Dermis blood vessel endothelial cell (primary cell): ENCODE results near the gene ZNHIT3. TPM values are rescaled to one million over a fixed set of nuclear protein-coding genes. Genes with fewer than 3 reads are reported as not detected.
A peak's percentile ranks its signal among the peaks of the same experiment; 100 is the strongest.
"Not testable (repeated sequence)": the region's sequence is repeated elsewhere in the genome, so short reads cannot be mapped to it uniquely, and the experiment has no call there.

ENCODE experiments used
- DNase-seq: peaks from one replicate; pipeline ENCODE4 v3.0.0; 2010
- total RNA-seq: library from RNA; depleted of rRNA; stranded (reverse); fragments of >200 nt; gene quantifications from 2 replicates; pipeline ENCODE4 v1.2.3, GENCODE V29; 2014

The ZNHIT3 gene
- 20.8 and 32.5 TPM in 2 replicates for total RNA-seq

DNA sequence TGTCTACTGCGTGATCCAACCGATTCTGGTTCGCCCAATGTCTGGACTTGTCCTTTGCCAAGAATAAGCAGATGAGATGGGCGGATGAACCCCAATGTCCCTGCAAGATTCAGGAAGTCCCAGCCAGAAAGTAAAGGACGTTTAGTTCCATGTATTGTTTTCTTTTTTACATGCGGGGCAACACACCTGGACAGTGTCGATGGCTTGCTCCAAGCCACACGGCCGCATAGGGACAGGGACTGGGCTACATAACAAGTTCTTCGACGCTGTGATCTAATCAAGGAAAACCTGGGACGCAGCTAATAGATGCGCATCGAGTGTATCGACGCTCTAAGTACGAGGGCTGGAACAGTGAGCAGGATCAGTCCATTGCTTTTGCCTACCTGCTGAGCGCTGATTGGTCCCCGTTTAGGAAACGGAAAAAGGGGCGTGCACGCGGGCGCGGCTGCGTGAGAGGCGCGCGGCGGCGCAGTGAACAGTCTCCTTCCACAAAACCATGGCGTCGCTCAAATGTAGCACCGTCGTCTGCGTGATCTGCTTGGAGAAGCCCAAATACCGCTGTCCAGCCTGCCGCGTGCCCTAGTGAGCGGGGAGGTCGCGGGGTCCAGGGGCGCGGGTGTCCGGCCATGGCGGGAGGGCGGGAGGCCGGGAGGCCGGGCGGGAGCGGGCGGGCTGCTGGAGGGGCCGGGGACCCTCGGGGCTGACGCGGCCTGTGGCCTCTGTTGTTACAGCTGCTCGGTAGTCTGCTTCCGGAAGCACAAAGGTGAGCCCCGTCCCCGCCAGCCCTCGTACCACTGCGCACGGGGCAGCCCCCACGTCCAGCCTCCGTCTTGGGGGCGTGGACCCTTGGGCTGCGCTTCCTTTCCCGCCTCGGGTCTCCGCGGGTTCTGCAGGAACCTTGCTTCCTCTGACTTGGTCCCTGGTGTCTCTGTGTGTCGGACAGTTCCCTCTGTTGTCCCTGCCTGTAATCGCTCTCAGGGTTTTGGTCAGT, at the start of gene ZNHIT3:
TSS of gene ZNHIT3 (plus strand) at position 478 of the 991 bp plus-strand sequence. CDS start at position 497, 19 bp downstream.
- peak; percentile 96 for DNase-seq

GRCh38 chr17:36441792-36442191, 44.7 kb upstream of the ZNHIT3 start:
- not testable (repeated sequence) for DNase-seq

GRCh38 chr17:36443777-36444176, 42.7 kb upstream of the ZNHIT3 start:
- DNase-seq = no peak

- not testable (repeated sequence) for DNase-seq
Measured at GRCh38 chr17:36449997-36450396, 36.5 kb upstream of the ZNHIT3 start.

DNA sequence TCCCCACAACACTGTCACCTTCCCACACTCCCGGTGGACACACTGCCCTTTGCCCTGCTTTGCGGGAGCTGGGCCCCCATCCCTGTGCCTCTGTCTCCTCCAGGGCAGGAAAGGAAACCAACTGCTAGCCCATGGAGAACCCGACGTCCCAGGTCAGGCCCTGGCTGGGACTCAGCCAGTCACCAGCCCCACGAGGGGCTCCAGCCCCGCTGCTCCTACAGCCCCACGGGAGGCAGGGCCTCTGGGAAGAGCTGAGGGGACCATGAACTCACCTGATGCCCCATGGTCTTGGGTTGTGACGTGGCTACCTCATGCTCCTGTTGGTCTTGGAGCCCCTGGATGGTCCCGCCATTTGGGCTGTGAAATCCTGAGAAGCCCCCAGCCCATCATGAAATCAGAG, 33.6 kb upstream of the ZNHIT3 start:
- not testable (repeated sequence) for DNase-seq

- not testable (repeated sequence) for DNase-seq
Measured at GRCh38 chr17:36457701-36458100, 28.8 kb upstream of the ZNHIT3 start.

GRCh38 chr17:36459045-36459444, 27.4 kb upstream of the ZNHIT3 start:
- DNase-seq = no peak

DNA sequence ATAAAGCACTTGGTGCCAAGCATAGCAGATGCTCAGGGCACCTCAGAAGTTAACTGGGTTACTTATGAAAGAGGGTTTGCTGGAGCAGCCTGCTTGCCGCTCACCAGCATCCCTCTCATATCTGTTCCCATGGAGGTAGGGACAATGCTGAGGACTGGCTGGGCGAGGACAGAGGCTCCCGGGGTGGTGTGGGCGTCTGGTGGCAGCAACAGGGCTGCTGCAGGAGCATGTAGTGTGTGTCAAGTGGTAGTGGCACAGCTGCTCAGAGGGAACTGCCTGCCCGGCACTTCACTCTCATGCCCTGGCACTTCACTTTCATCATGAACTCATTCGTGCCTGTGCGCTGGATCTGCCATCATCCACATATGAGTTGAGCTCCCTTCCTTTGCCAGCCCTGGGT, 26.9 kb upstream of the ZNHIT3 start:
- no peak for DNase-seq

DNA sequence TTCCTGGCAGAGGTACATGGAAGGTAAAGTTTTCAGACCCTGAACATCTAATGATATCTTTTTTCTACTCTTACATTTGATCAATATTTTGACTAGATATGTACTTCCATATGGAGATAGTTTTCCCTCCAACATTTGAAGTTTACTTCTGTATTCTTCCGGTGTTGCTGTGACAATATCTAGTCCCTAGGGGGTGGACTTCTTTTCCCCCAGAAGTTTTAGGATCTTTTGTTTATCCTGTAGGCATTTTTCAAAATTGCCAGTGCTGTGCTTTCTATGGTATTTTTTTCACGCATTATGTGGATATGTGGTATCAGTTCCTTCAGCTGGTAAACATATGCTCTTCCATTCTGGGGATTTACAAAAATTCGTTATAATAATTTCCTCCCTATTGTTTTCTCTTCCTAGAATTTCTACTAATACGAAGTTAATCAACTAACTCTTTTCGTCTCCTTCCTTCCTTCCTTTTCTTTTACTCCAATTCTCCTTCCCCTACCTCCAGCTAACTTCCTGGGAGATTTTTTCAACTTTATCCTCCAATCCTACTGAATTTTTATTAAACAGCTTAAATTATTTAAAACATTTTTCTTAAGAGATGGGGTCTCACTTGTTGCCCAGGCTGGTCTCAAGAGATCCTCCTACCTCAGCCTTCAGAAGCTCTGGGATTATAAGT, 26.1 kb upstream of the ZNHIT3 start:
- DNase-seq = no peak

- no peak for DNase-seq
Measured at GRCh38 chr17:36461330-36462110, 25.0 kb upstream of the ZNHIT3 start.

DNA sequence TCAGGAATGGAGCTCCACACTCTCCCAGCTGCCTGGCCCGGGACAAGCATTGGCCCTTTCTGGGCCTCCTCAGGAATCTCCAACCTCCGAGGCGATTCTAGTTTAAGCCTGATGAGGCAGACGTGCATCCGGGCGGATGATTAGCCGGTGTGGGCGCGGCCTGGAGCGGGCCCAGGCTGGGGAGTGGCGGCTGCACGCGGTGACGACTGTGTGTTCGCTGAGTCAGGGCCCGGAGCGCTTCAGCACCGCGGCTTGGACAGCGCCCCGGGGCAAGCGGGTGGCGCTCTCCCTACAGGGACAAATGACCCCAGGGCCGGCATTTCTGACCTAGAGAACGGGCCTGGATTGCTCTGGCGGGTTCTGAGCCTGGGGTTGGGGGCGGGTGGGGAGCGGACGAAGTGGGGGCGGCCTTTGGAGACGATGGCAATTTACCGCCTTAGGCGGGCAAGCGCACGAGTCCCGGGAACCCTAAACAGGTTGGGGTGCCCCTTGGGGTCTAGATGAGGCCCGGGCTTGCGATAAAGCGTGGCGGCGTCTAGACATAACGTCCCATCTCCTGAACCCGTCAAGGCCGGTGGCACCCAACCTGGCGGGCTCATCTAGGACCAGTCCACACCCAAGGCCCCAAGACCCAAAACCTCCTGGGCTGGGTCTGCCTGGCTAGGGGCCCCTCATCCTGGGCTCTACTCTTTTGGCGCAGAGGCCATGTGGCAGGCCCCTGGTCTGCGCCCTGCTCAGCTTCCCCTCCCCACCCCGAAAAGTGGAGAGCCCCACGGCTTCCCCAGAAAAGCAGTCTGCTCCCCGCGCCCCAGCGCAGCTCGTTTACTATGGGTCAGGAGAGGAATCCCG, 22.3 kb upstream of the ZNHIT3 start:
- DNase-seq = peak; percentile 67

- no peak for DNase-seq
Measured at GRCh38 chr17:36464765-36465088, 21.8 kb upstream of the ZNHIT3 start.

DNA sequence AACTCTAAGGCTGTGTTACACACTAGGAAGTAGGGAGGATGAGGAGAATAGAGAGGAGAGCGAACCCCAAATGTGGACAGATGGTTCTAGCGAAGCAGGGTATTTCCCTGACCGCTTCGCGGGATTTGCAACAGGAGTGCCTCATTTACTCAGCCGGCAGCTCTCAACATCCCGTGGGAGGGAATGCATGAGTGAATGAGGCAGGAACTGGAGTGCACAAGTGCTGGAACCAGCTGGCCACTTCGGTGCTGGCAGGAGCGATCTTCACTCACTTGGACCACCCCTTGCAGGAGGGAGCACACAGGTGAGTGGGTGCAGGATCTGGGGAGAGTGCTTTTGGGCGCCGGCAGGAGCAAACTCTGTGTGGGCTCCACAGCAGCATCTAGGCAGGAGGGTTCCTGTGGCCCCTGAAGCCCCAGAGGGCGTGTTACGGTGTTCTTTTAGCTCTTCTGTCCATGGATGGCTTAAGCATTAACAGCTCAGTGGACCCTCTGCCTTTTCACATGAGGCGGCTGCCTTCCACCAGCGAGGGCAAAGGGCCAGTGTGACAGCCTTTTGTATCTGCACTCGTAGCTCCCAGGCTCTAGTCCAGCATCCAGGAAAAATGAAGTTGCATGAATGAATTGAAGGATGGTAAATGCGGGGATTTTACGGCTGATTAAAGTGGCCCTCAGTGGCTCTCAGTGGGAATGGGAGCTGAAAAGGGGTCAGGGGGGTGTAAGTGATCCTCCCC, 17.4 kb upstream of the ZNHIT3 start:
- DNase-seq = no peak

- no peak for DNase-seq
Measured at GRCh38 chr17:36469733-36470132, 16.7 kb upstream of the ZNHIT3 start.

GRCh38 chr17:36470499-36470898, 16.0 kb upstream of the ZNHIT3 start:
- no peak for DNase-seq

- DNase-seq = no peak
Measured at GRCh38 chr17:36474571-36474970, 11.9 kb upstream of the ZNHIT3 start.

GRCh38 chr17:36475346-36475970, 11.0 kb upstream of the ZNHIT3 start:
- DNase-seq = no peak

GRCh38 chr17:36481829-36482228, 4.7 kb upstream of the ZNHIT3 start:
- no peak for DNase-seq

DNA sequence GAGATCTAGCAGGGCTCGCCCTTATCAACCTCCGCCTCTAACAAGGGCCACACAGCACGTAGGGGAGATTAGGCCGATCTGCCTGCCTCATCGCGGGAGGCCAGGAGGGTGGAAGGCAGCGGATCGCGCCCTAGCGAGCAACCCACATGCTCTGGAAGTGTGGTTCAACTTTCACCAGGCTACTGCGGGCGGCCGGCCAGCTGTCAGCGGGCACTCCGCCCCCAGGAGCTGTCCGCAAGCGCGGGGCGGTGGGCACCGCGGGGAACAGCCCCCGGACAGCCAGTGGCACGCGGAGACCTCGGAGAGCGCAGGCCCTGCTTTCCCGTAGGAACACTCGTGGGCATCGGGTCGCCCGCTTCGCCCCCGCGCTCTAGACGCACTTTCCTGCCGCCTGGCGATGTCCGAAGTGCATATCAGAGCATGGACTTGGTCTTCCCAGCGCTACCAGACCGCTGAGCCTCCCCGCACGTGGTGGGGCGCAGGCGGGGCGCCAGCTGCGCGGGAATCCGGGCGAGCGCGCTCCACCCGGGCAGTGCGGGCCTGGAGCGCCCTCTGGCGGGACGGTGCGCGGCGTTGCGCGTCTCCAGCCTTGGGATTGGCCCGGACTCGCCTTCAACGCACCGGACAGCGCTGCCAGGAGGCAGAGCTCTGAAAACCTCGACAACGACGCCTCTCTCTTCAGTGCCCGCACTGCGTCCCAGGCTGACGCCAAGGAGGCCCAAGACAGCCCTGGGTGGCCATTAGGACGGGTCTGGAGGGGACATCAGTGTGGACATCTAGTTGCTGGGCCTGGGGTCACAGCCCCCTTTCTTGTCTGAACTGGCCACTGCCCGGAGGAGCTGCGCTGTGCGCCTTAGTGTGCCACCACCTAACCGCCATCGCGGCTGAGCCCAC, 3.6 kb upstream of the ZNHIT3 start:
- peak; percentile 90 for DNase-seq

DNA sequence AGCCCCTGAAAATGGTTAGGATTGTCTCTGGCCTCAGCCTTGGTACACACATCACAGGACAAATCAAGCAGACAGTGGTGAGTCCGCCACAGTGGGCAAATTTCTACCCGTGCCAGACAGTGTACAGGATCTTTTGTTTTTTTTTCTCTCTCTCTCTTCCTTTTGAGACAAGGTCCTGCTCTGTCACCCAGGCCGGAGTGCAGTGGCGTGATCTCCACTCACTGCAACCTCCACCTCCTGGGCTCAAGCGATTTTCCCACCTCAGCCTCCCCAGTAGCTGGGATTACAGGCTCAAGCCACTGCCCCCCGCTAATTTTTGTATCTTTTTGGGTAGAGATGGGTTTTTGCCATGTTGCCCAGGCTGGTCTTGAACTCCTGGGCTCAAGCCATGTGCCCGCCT, 2.5 kb upstream of the ZNHIT3 start:
- not testable (repeated sequence) for DNase-seq
